GM12801 (cell line): ENCODE data around the gene PPP2R2C.

Experiments
- CTCF ChIP-seq: IDR thresholded peaks from one replicate; pipeline ENCODE4 v1.5.1; 2011; ENCODE audit warnings: control low read depth; ENCODE audit not compliant: insufficient read length; ENCODE audit errors: extremely low read depth

PPP2R2C gene

DNA sequence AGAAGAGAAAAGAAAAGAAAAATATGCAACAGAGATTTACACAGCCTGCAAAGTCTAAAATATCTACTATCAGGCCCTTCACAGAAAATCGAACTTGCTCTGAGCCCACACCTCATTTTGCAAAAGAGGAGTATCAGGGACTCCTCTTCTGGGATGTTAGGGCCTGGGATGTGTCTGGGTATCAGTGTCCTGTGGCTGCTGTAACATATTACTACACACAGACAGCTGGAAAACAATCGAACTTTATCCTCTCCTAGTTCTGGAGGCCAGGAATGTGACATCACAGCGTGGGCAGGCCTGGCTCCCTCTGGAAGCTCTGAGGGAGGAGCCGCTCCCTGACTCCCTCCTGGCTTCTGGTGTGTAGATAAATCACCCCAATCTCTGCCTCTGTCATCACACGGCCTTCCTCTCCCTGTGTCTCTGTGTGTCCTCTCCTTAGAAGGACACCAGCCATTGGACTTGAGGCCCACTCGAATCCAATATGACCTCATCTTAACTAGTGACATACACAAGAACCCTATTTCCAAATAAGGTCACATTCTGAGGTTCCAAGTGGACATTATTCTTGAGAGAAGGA is 52.9 kb downstream of the PPP2R2C start:
- TF ChIP-seq CTCF, result no peak

GRCh38 chr4:6418193-6418755 is 54.1 kb downstream of the PPP2R2C start:
- TF ChIP-seq CTCF, result no peak

- TF ChIP-seq CTCF, result no peak
These were observed 54.8 kb downstream of the PPP2R2C start for GRCh38 chr4:6417516-6418050.

GRCh38 chr4:6416518-6417286 is 55.7 kb downstream of the PPP2R2C start:
- TF ChIP-seq CTCF, result no peak

DNA sequence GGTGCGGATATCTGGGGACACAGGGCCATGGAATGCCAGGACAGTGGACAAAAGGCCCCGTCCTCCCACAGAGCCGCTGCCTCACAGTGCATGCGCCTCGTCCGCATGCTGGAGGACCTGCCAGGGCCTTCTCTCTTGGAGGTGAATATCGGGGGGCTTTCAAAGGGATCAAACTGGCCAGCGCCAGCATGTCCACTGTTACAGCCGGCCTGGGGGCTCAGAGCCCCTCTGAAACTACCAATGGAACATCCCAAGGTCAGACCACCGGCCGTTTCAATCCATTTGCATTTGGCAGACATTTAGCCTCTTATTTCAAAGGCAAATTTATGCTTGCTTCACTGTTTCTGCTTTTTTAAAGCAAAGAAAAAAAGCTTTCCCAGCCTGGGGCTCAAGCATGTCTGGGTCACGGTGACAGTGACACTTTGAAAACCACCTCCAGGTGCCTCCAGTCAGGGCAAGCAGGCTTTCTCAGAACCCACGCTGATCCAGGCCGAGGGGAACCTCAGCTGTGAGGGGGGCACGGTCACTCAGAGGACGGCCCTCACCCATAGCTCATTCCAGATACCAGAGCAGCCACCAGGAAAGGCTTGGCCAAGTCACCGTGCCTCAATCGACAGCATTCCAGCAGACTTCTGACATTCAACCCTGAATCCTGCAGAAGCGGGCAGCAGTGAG is 57.2 kb downstream of the PPP2R2C start:
- TF ChIP-seq CTCF, result no peak

- TF ChIP-seq CTCF, result no peak
These were observed 57.8 kb downstream of the PPP2R2C start for GRCh38 chr4:6414578-6414977.

DNA sequence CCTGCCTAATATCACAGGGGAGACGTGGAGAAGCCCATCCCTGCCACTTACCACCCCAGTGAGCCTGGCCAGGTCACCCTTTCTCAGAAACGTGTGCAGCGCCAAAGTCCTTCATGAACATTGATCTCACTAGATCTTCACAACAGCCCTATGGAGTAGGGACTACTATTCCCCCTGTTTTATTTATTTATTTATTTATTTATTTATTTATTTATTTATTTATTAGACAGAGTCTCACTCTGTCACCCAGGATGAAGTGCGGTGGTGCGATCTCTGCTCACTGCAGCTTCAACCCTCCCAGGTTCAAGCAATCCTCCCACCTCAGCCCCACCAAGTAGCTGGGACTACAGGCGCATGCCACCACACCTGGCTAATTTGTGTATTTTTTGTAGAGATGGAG is 61.8 kb downstream of the PPP2R2C start:
- TF ChIP-seq CTCF, result no peak
